AG04449 (cell line): ENCODE measurements around the gene PAQR4.

Source experiments
- CTCF ChIA-PET: fragments of 350-600 bp; formaldehyde crosslinking; extraction: SDS; loops from one replicate; lab custom pipeline; 2021; ENCODE audit warnings: antibody characterized with exemption; lab: Yijun Ruan, JAX
- POLR2A ChIA-PET: fragments of 400-600, 350-600 bp; formaldehyde crosslinking; extraction: SDS; loops from one replicate; lab custom pipeline; 2020; ENCODE audit warnings: antibody characterized with exemption, inconsistent platforms; lab: Yijun Ruan, JAX
- DNase-seq: peaks from one replicate; pipeline ENCODE4 v3.0.0-alpha.2; 2010; ENCODE audit warnings: low read depth, low spot score
- H3K4me3 ChIP-seq: 2 replicates; pipeline ENCODE4 v1.5.1; 2011; ENCODE audit warnings: low read depth, mild to moderate bottlenecking, control low read depth, low read length
- TF ChIP-seq, protein P1 (sequence below): IDR thresholded peaks from one replicate; pipeline ENCODE4 v1.5.1; 2011; ENCODE audit warnings: mild to moderate bottlenecking, moderate library complexity, low read length, control low read depth, inconsistent platforms; ENCODE audit not compliant: insufficient read depth; ENCODE audit errors: missing control alignments

PAQR4 gene

DNA sequence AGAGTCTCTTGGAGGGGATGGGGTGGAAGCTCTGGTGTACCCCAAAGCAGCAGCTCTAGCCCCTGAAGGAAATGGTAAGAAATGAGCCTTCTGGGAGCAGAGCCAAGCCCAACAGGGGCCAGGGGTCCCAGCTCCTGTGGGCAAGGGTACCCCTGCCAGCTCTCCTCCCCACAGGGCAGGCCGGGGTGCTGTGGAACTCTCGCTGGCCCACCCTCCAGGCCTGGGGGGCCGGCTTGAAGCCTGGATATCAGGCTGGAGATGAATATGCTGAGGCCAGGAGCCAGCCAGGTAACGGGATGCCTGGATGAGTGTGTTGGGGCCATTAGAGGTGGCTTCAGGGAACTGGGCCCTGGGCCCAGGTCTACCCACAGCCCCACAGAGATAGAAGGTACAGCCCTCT, 31.4 kb downstream of the PAQR4 start:
- H3K4me3 ChIP-seq = no peak overlapping the region
- TF ChIP-seq, protein P1, sequence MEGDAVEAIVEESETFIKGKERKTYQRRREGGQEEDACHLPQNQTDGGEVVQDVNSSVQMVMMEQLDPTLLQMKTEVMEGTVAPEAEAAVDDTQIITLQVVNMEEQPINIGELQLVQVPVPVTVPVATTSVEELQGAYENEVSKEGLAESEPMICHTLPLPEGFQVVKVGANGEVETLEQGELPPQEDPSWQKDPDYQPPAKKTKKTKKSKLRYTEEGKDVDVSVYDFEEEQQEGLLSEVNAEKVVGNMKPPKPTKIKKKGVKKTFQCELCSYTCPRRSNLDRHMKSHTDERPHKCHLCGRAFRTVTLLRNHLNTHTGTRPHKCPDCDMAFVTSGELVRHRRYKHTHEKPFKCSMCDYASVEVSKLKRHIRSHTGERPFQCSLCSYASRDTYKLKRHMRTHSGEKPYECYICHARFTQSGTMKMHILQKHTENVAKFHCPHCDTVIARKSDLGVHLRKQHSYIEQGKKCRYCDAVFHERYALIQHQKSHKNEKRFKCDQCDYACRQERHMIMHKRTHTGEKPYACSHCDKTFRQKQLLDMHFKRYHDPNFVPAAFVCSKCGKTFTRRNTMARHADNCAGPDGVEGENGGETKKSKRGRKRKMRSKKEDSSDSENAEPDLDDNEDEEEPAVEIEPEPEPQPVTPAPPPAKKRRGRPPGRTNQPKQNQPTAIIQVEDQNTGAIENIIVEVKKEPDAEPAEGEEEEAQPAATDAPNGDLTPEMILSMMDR = no peak
- CTCF ChIA-PET = interaction anchor here (11.4 kb wide), 1 partner anchor 30 kb away, joined by 112 read pairs; no protein-coding TSS in a partner anchor
- DNase-seq = no peak
- POLR2A ChIA-PET = no interaction called here

GRCh38 chr16:3001316-3001715, 32.2 kb downstream of the PAQR4 start:
- CTCF ChIA-PET = interaction anchor here (11.4 kb wide), 1 partner anchor 29 kb away, joined by 112 read pairs; no protein-coding TSS in a partner anchor
- POLR2A ChIA-PET = no interaction called here
- DNase-seq = no peak
- H3K4me3 ChIP-seq = no peak overlapping the region
- TF ChIP-seq, protein P1 = no peak

DNA sequence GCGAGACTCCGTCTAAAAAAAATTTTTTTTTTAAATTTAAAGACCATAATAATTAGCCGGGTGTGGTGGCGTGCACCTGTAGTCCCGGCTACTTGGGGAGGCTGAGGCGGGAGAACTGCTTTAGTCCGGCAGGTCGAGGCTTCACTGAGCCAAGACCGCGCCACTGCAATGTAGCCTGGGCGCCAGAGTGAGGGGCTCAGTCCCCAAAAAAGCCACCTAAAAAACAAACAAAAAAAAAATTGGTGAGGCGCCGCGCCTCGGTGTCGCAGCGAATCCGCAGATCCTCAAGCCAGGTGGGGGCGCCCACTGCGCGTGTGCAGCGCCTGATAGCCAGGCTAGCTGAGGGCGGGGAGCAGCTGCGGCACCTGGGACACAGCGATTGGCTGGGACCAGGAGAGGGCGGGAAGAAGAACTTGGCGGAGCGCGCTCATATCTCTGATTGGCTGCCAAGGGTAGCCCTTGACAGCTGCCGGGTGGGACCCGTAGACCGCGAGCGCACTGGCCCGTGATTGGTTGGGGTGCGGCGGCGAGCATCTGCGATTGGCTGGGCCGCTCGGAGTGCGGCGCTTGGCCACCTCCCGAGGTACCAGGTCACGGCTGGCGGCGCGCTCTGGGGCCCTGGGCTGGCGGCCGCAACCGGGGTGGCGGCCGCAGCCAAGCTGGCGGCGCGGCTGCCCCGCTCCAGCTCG, 34.6 kb downstream of the PAQR4 start:
- CTCF ChIA-PET = interaction anchor here (1.2 to 11.4 kb wide), 3 partner anchors 11 to 27 kb away, joined by 4 to 112 read pairs (median 4); partner anchors contain the start of gene TNFRSF12A
- DNase-seq = peak; percentile 84
- POLR2A ChIA-PET = interaction anchor here (0.7 to 1.6 kb wide), 4 partner anchors 15 to 24 kb away, joined by 3 to 14 read pairs (median 4); partner anchors contain the start of genes HCFC1R1, THOC6 and TNFRSF12A
- no peak overlapping the region for H3K4me3 ChIP-seq
- TF ChIP-seq, protein P1 = peak; percentile 61

- H3K4me3 ChIP-seq = no peak overlapping the region
- ChIA-PET POLR2A (interaction anchor here (0.7 to 1.6 kb wide), 4 partner anchors 14 to 23 kb away, joined by 3 to 14 read pairs (median 4); partner anchors contain the start of genes HCFC1R1, THOC6 and TNFRSF12A), CTCF (interaction anchor here (1.2 to 11.4 kb wide), 3 partner anchors 11 to 26 kb away, joined by 4 to 112 read pairs (median 4); partner anchors contain the start of gene TNFRSF12A)
- no peak for DNase-seq
- TF ChIP-seq, protein P1 = no peak
Observed at GRCh38 chr16:3004319-3004718, 35.2 kb downstream of the PAQR4 start.

GRCh38 chr16:3004781-3005284, 35.7 kb downstream of the PAQR4 start:
- no peak overlapping the region for H3K4me3 ChIP-seq
- TF ChIP-seq, protein P1 = no peak
- DNase-seq = no peak
- POLR2A ChIA-PET = interaction anchor here (1.6 kb wide), 1 partner anchor 16 kb away, joined by 14 read pairs; the partner anchor contains the start of gene TNFRSF12A
- CTCF ChIA-PET = interaction anchor here (11.4 kb wide), 1 partner anchor 25 kb away, joined by 112 read pairs; no protein-coding TSS in a partner anchor
